Liver (tissue), 9 donors: Measurements from ENCODE around the gene IFNG-AS1. TPM values are rescaled to one million over a fixed set of nuclear protein-coding genes. Genes with fewer than 3 reads are reported as not detected.

Source experiments
- DNase-seq: peaks from one replicate; pipeline ENCODE4 v3.0.0-alpha.2; 2017; ENCODE audit warnings: low spot score
- H3K27ac ChIP-seq, 2 donors: one replicate each; pipeline ENCODE4 v1.7.0; 2013; ENCODE audit warnings: inconsistent platforms in 2 of 2, low read length in 2 of 2, control low read depth in 1 of 2, low read depth in 1 of 2, mild to moderate bottlenecking in 1 of 2
- H3K27me3 ChIP-seq, 4 donors: one replicate each; pipeline versions ENCODE4 v1.6.1 to v1.7.0; 2013; ENCODE audit warnings: low read length in 3 of 4, inconsistent platforms in 1 of 4, mild to moderate bottlenecking in 1 of 4, moderate library complexity in 1 of 4; ENCODE audit not compliant: control insufficient read depth in 4 of 4, insufficient read depth in 4 of 4
- H3K36me3 ChIP-seq, 4 donors: one replicate each; pipeline versions ENCODE4 v1.6.1 to v1.7.0; 2013; ENCODE audit warnings: low read length in 3 of 4, mild to moderate bottlenecking in 3 of 4, low read depth in 1 of 4, moderate library complexity in 1 of 4; ENCODE audit not compliant: control insufficient read depth in 4 of 4, insufficient read depth in 3 of 4
- H3K4me1 ChIP-seq, 4 donors: one replicate each; pipeline versions ENCODE4 v1.6.1 to v1.7.0; 2013; ENCODE audit warnings: low read length in 3 of 4, mild to moderate bottlenecking in 3 of 4, moderate library complexity in 1 of 4; ENCODE audit not compliant: control insufficient read depth in 4 of 4, insufficient read depth in 4 of 4
- H3K4me3 ChIP-seq, 3 donors: one replicate each; pipeline versions ENCODE4 v1.6.1 to v1.7.0; 2013; ENCODE audit warnings: low read length in 3 of 3, control low read depth in 1 of 3, low read depth in 1 of 3, mild to moderate bottlenecking in 1 of 3
- H3K9ac ChIP-seq, 2 donors: one replicate each; pipeline ENCODE4 v1.7.0; 2013; ENCODE audit warnings: low read length in 2 of 2, mild to moderate bottlenecking in 2 of 2, moderate library complexity in 2 of 2, control low read depth in 1 of 2, low read depth in 1 of 2
- H3K9me3 ChIP-seq, 4 donors: one replicate each; pipeline versions ENCODE4 v1.6.1 to v1.7.0; 2013; ENCODE audit warnings: low read length in 3 of 4; ENCODE audit not compliant: control insufficient read depth in 4 of 4
- ATF3 ChIP-seq: IDR thresholded peaks from 2 replicates; pipeline ENCODE4 v1.6.1; 2016; ENCODE audit warnings: antibody characterized with exemption
- CTCF ChIP-seq: fragments of 150-350 bp; IDR thresholded peaks from 2 replicates; pipeline ENCODE4 v1.5.1; 2017; ENCODE audit warnings: improper control_type of control experiment, low read depth, low read length; ENCODE audit not compliant: missing input control
- EGR1 ChIP-seq, 2 donors: IDR thresholded peaks; 2 replicates each; pipeline ENCODE4 v1.6.1; 2016 to 2018; ENCODE audit warnings: antibody characterized with exemption in 2 of 2, low read depth in 2 of 2
- FOXA1 ChIP-seq: IDR thresholded peaks from 2 replicates; pipeline ENCODE4 v1.6.1; 2016; ENCODE audit warnings: antibody characterized with exemption
- FOXA2 ChIP-seq: IDR thresholded peaks from 2 replicates; pipeline ENCODE4 v1.6.1; 2016; ENCODE audit warnings: antibody characterized with exemption
- GABPA ChIP-seq, 2 donors: IDR thresholded peaks in 1 of 2; conservative IDR thresholded peaks in 1 of 2; 2 replicates each; pipeline ENCODE4 v1.6.1; 2016; ENCODE audit warnings: antibody characterized with exemption in 2 of 2, mild to moderate bottlenecking in 1 of 2, moderate library complexity in 1 of 2
- NR2F2 ChIP-seq: IDR thresholded peaks from 2 replicates; pipeline ENCODE4 v1.6.1; 2016; ENCODE audit warnings: antibody characterized with exemption
- RAD21 ChIP-seq, 2 donors: IDR thresholded peaks; 2 replicates each; pipeline ENCODE4 v1.6.1; 2016; ENCODE audit warnings: antibody characterized with exemption in 2 of 2, mild to moderate bottlenecking in 2 of 2
- RXRA ChIP-seq, 2 donors: IDR thresholded peaks; 2 replicates each; pipeline ENCODE4 v1.6.1; 2017 to 2018; ENCODE audit warnings: antibody characterized with exemption in 2 of 2, mild to moderate bottlenecking in 1 of 2
- SP1 ChIP-seq: IDR thresholded peaks from 2 replicates; pipeline ENCODE4 v1.6.1; 2018; ENCODE audit warnings: antibody characterized with exemption, mild to moderate bottlenecking
- YY1 ChIP-seq: IDR thresholded peaks from 2 replicates; pipeline ENCODE4 v1.6.1; 2016; ENCODE audit warnings: antibody characterized with exemption, mild to moderate bottlenecking
- ZBTB33 ChIP-seq: IDR thresholded peaks from 2 replicates; pipeline ENCODE4 v1.6.1; 2016; ENCODE audit warnings: antibody characterized with exemption
- WGBS: extraction: QIAGEN DNeasy Blood & Tissue Kit; methylation state at CpG from one replicate; pipeline ENCODE4 v1.1.7; 2013; 5-methylcytosine and 5-hydroxymethylcytosine counted together
- polyA plus RNA-seq, 2 donors: library from polyadenylated mRNA; stranded (reverse) in 1 of 2; unstranded in 1 of 2; fragments of 200-250 nt in 1 of 2; fragments of >200 nt in 1 of 2; fragmentation: Nextera tagmentation in 1 of 2; extraction: Ambion mirVana in 1 of 2; gene quantifications; one replicate each; pipeline versions ENCODE4 v1.2.1 to v1.2.3, GENCODE V29; 2013 to 2015
- total RNA-seq, 2 donors: library from RNA; depleted of rRNA; stranded (reverse); fragments of >200 nt; gene quantifications; one replicate each; pipeline ENCODE4 v1.2.3, GENCODE V29; 2014
- TF ChIP-seq, protein P1 (sequence below): IDR thresholded peaks from 2 replicates; pipeline ENCODE4 v1.6.1; 2016; ENCODE audit warnings: antibody characterized with exemption, mild to moderate bottlenecking
- donor health status: healthy.
- donor health status: healthy.
- donor health status: healthy.
- donor health status: healthy.
- donor health status: healthy.

Gene IFNG-AS1
- total and polyA plus RNA-seq, 4 donors: 0.24 to 1.0 TPM; not detected in 2

- no peak for TF ChIP-seq RAD21 (IDR thresholded peaks at IDR 0.05)
- TF ChIP-seq GABPA (IDR thresholded peaks at IDR 0.05 in 1 of 2, conservative IDR thresholded peaks at IDR 0.05 in 1 of 2): no peak
- TF ChIP-seq RXRA (IDR thresholded peaks at IDR 0.05): no peak
Observed at GRCh38 chr12:67958187-67958586, 31.1 kb upstream of the IFNG-AS1 start (continued).

GRCh38 chr12:67964456-67964855, 24.8 kb upstream of the IFNG-AS1 start:
- H3K4me1 ChIP-seq: no peaks in the 10 kb centered on the region
- WGBS: 86% methylated on average over 1 of the region's 1 CpG
- no peaks in the 10 kb centered on the region for H3K36me3 ChIP-seq
- no peak overlapping the region for H3K9ac ChIP-seq
- no peaks in the 10 kb centered on the region for H3K9me3 ChIP-seq
- peaks cover 0 to 8% (median 1%) of the 10 kb centered on the region in 4 donors for H3K27me3 ChIP-seq
- no peak overlapping the region for H3K4me3 ChIP-seq
- no peak for DNase-seq
- TF ChIP-seq ATF3 (no peak), RXRA (IDR thresholded peaks at IDR 0.05) (no peak), ZBTB33 (no peak), EGR1 (IDR thresholded peaks at IDR 0.05; ENCODE audit: low read depth in 2 of 2) (no peak), FOXA1 (no peak)
- TF ChIP-seq, protein P1, sequence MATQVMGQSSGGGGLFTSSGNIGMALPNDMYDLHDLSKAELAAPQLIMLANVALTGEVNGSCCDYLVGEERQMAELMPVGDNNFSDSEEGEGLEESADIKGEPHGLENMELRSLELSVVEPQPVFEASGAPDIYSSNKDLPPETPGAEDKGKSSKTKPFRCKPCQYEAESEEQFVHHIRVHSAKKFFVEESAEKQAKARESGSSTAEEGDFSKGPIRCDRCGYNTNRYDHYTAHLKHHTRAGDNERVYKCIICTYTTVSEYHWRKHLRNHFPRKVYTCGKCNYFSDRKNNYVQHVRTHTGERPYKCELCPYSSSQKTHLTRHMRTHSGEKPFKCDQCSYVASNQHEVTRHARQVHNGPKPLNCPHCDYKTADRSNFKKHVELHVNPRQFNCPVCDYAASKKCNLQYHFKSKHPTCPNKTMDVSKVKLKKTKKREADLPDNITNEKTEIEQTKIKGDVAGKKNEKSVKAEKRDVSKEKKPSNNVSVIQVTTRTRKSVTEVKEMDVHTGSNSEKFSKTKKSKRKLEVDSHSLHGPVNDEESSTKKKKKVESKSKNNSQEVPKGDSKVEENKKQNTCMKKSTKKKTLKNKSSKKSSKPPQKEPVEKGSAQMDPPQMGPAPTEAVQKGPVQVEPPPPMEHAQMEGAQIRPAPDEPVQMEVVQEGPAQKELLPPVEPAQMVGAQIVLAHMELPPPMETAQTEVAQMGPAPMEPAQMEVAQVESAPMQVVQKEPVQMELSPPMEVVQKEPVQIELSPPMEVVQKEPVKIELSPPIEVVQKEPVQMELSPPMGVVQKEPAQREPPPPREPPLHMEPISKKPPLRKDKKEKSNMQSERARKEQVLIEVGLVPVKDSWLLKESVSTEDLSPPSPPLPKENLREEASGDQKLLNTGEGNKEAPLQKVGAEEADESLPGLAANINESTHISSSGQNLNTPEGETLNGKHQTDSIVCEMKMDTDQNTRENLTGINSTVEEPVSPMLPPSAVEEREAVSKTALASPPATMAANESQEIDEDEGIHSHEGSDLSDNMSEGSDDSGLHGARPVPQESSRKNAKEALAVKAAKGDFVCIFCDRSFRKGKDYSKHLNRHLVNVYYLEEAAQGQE: no peak
- no peak overlapping the region for H3K27ac ChIP-seq

GRCh38 chr12:67966560-67966959, 22.7 kb upstream of the IFNG-AS1 start:
- peaks cover 0 to 8% (median 1%) of the 10 kb centered on the region in 4 donors for H3K27me3 ChIP-seq
- no peaks in the 10 kb centered on the region for H3K9me3 ChIP-seq
- H3K36me3 ChIP-seq: no peaks in the 10 kb centered on the region
- no peak overlapping the region for H3K9ac ChIP-seq
- H3K27ac ChIP-seq: no peak overlapping the region
- no peak for DNase-seq
- TF ChIP-seq RAD21 (IDR thresholded peaks at IDR 0.05) (no peak), NR2F2 (no peak)
- WGBS: 56% methylated on average over 2 of the region's 2 CpGs
- no peaks in the 10 kb centered on the region for H3K4me1 ChIP-seq
- H3K4me3 ChIP-seq: no peak overlapping the region

DNA sequence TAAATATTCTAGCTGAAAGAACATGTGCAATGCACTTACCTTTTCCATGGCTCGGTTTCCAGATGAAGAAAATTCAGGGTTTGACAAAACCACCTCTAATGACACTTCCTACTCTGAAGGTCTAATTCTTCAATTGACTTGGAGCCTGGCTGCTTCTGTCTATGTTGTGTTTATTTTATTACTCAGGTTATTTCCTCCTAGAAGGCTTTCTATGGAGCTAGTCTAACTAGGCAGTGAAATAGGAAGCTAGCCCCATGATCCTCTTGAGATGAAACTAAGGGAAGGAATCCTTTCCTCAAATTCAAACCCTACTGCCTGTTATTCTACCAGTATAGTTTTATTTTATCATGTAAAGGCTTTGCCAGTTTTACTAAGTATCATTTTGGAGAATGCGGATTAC, 20.9 kb upstream of the IFNG-AS1 start:
- H3K4me3 ChIP-seq: no peak overlapping the region
- H3K36me3 ChIP-seq: no peaks in the 10 kb centered on the region
- H3K4me1 ChIP-seq: no peaks in the 10 kb centered on the region
- WGBS: 80% methylated on average over 2 of the region's 2 CpGs
- peaks cover 0 to 8% (median 1%) of the 10 kb centered on the region in 4 donors for H3K27me3 ChIP-seq
- H3K9me3 ChIP-seq: no peaks in the 10 kb centered on the region
- TF ChIP-seq RXRA (IDR thresholded peaks at IDR 0.05): no peak
- TF ChIP-seq SP1: no peak
- no peak for TF ChIP-seq YY1
- TF ChIP-seq EGR1 (IDR thresholded peaks at IDR 0.05; ENCODE audit: low read depth in 2 of 2): no peak
- TF ChIP-seq FOXA1: no peak
- TF ChIP-seq CTCF: no peak
- no peak for TF ChIP-seq FOXA2
- TF ChIP-seq RAD21 (IDR thresholded peaks at IDR 0.05): no peak
- TF ChIP-seq GABPA (IDR thresholded peaks at IDR 0.05 in 1 of 2, conservative IDR thresholded peaks at IDR 0.05 in 1 of 2): no peak
- no peak overlapping the region for H3K27ac ChIP-seq
- DNase-seq: no peak
- no peak overlapping the region for H3K9ac ChIP-seq
